HG03039 (cell line): Measurements from ENCODE around the gene ERBB3.
"Not testable (repeated sequence)": the region's sequence is repeated elsewhere in the genome, so short reads cannot be mapped to it uniquely, and the experiment has no call there.

Experiments
- ATAC-seq: cut with Tn5 transposase; IDR thresholded peaks from one replicate; pipeline ENCODE4 v1.9.1; 2021; ENCODE audit warnings: mild to moderate bottlenecking, moderate library complexity; ENCODE audit not compliant: unreplicated experiment

ERBB3 gene

GRCh38 chr12:56110571-56110970 lies 30.6 kb downstream of the ERBB3 start:
- ATAC-seq = no peak

GRCh38 chr12:56114084-56114483 lies 34.1 kb downstream of the ERBB3 start:
- no peak for ATAC-seq

GRCh38 chr12:56115329-56115728 lies 35.4 kb downstream of the ERBB3 start:
- ATAC-seq = no peak

- peak; percentile 39 for ATAC-seq
These were observed 36.5 kb downstream of the ERBB3 start, which contains the start of gene RPL41 for GRCh38 chr12:56116267-56117081. Gene RPL41 (plus strand): TSS chr12:56116633.

- ATAC-seq = not testable (repeated sequence)
These were observed 37.2 kb downstream of the ERBB3 start for GRCh38 chr12:56117082-56117706.

GRCh38 chr12:56117778-56118687 lies 38.1 kb downstream of the ERBB3 start, which contains the start of gene ZC3H10:
Gene ZC3H10 (plus strand): TSS chr12:56118266. CDS start chr12:56120563, 2,297 bp downstream.
- peak; percentile 71 for ATAC-seq

- ATAC-seq = peak; percentile 1
These were observed 38.9 kb downstream of the ERBB3 start for GRCh38 chr12:56118688-56119357.

GRCh38 chr12:56119361-56119796 lies 39.4 kb downstream of the ERBB3 start:
- ATAC-seq = no peak

GRCh38 chr12:56120158-56120846 lies 40.3 kb downstream of the ERBB3 start:
- no peak for ATAC-seq

GRCh38 chr12:56121204-56121870 lies 41.4 kb downstream of the ERBB3 start:
- no peak for ATAC-seq

- ATAC-seq = no peak
These were observed 42.7 kb downstream of the ERBB3 start for GRCh38 chr12:56122637-56123036.

GRCh38 chr12:56124133-56124532 lies 44.2 kb downstream of the ERBB3 start:
- ATAC-seq = no peak

GRCh38 chr12:56126732-56127239 lies 46.8 kb downstream of the ERBB3 start:
- ATAC-seq = no peak

GRCh38 chr12:56127485-56127887 lies 47.5 kb downstream of the ERBB3 start:
- ATAC-seq = no peak

GRCh38 chr12:56127888-56128669 lies 48.1 kb downstream of the ERBB3 start, which contains the start of gene ESYT1:
Gene ESYT1 (plus strand): TSS chr12:56128267. CDS start chr12:56128320, 53 bp downstream.
- peak; percentile 80 for ATAC-seq

GRCh38 chr12:56128670-56129205 lies 48.8 kb downstream of the ERBB3 start:
- no peak for ATAC-seq

GRCh38 chr12:56129206-56129941 lies 49.4 kb downstream of the ERBB3 start:
- peak; percentile 24 for ATAC-seq
